ENCODE data around the gene HOXC11. TPM values are rescaled to one million over a fixed set of nuclear protein-coding genes. Genes with fewer than 3 reads are reported as not detected.

HOXC11 gene
- not detected in 2 replicates for total RNA-seq

GRCh38 chr12:53972722-53973235 is at the start of gene HOXC11:
HOXC11 (plus strand) TSS chr12:53973126; CDS start chr12:53973242, 116 bp downstream.

GRCh38 chr12:53938326-53939140 is 34.4 kb upstream of the HOXC11 start, which contains the start of gene HOXC13:
HOXC13 (plus strand) TSS chr12:53938831; CDS start chr12:53938907, 76 bp downstream.

GRCh38 chr12:53954694-53955035 is 18.3 kb upstream of the HOXC11 start, which contains the start of gene HOXC12:
HOXC12 (plus strand) TSS chr12:53954903; CDS start chr12:53954930, 27 bp downstream.

GRCh38 chr12:53974084-53975063 is 1.4 kb downstream of the HOXC11 start, which contains the start of gene HOTAIR:
HOTAIR (minus strand) TSS chr12:53974954.

GRCh38 chr12:53984901-53985691 is 12.2 kb downstream of the HOXC11 start, which contains the start of gene HOXC10:
HOXC10 (plus strand) TSS chr12:53985146; CDS start chr12:53985260, 114 bp downstream.

GRCh38 chr12:54000116-54001114 is 27.5 kb downstream of the HOXC11 start, which contains the start of gene HOXC9:
HOXC9 (plus strand) TSS chr12:54000161; CDS start chr12:54000189, 28 bp downstream.

Other genes starting within 250 kb of the HOXC11 start
- 148 and 205 TPM in 2 replicates for gene CALCOCO1, start 245.7 kb upstream of the HOXC11 start, total RNA-seq
- not detected in 2 replicates for gene CISTR, start 221.1 kb upstream of the HOXC11 start, total RNA-seq
- gene HOXC13, start 34.3 kb upstream of the HOXC11 start, total RNA-seq, result not detected in 2 replicates
- not detected in 2 replicates for gene HOXC12, start 18.2 kb upstream of the HOXC11 start, total RNA-seq
- not detected in 2 replicates for gene HOTAIR, start 1.8 kb downstream of the HOXC11 start, total RNA-seq
- gene HOXC10, start 12.0 kb downstream of the HOXC11 start, total RNA-seq, result not detected in 2 replicates
- gene HOXC9, start 27.0 kb downstream of the HOXC11 start, total RNA-seq, result 0.52 and 0.63 TPM in 2 replicates
- gene HOXC8, start 35.9 kb downstream of the HOXC11 start, total RNA-seq, result 0.09 and 0.16 TPM in 2 replicates
- 0.16 and 0.43 TPM in 2 replicates for gene HOXC6, start 55.3 kb downstream of the HOXC11 start, total RNA-seq
- 0.16 and 0.17 TPM in 2 replicates for gene HOXC5, start 59.9 kb downstream of the HOXC11 start, total RNA-seq
- 0.16 TPM in 1 of 2 replicates, not detected in the other for gene HOXC4, start 80.7 kb downstream of the HOXC11 start, total RNA-seq
- 16.5 and 21.8 TPM in 2 replicates for gene SMUG1, start 215.9 kb downstream of the HOXC11 start, total RNA-seq